ENCODE data around the gene NOTCH2.

- TF ChIP-seq, protein P1, sequence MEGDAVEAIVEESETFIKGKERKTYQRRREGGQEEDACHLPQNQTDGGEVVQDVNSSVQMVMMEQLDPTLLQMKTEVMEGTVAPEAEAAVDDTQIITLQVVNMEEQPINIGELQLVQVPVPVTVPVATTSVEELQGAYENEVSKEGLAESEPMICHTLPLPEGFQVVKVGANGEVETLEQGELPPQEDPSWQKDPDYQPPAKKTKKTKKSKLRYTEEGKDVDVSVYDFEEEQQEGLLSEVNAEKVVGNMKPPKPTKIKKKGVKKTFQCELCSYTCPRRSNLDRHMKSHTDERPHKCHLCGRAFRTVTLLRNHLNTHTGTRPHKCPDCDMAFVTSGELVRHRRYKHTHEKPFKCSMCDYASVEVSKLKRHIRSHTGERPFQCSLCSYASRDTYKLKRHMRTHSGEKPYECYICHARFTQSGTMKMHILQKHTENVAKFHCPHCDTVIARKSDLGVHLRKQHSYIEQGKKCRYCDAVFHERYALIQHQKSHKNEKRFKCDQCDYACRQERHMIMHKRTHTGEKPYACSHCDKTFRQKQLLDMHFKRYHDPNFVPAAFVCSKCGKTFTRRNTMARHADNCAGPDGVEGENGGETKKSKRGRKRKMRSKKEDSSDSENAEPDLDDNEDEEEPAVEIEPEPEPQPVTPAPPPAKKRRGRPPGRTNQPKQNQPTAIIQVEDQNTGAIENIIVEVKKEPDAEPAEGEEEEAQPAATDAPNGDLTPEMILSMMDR (IDR thresholded peaks at IDR 0.05; ENCODE audit: poor library complexity), result no peak
- TF ChIP-seq EZH2phosphoT487 (IDR thresholded peaks at IDR 0.05; ENCODE audit: low read depth, severe bottlenecking, unreplicated experiment), result no peak
Measured at GRCh38 chr1:119908661-119909060, 160.8 kb downstream of the NOTCH2 start.

All from hepatocyte (in vitro differentiated cells).